GM18858 (cell line): ENCODE measurements around the gene CDK9.
"Not testable (repeated sequence)": the region's sequence is repeated elsewhere in the genome, so short reads cannot be mapped to it uniquely, and the experiment has no call there.

Experiments
- ATAC-seq: cut with Tn5 transposase; IDR thresholded peaks from one replicate; pipeline ENCODE4 v1.9.1; 2021; ENCODE audit not compliant: unreplicated experiment

CDK9 gene

DNA sequence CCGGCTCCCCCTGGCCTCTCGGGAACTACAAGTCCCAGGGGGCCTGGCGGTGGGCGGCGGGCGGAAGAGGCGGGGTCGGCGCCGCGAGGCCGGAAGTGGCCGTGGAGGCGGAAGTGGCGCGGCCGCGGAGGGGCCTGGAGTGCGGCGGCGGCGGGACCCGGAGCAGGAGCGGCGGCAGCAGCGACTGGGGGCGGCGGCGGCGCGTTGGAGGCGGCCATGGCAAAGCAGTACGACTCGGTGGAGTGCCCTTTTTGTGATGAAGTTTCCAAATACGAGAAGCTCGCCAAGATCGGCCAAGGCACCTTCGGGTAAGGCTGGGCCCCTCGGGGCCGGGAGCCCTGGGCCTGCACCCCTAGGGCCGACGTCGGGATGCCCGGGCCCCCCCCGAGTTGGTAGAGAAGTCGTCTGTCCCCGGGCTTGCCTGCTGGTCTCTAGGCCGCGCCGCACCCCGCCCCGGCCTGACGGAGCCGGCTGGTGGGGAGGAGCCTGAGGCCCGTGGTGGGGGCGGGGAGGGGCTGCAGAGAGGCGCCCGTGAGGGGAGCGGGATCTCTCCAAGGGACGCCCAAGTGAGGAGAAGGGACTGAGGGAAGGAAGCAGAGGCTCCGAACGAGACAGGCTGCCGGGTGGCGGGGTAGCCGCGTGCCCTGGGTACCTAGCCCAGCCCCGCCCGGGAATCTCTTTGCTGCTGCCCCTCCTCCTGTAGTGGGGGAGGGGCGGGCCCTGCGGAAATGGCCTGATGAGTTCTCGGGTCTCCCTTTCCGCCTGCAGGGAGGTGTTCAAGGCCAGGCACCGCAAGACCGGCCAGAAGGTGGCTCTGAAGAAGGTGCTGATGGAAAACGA is at the start of gene CDK9:
TSS of gene CDK9 (plus strand) at position 102 of the 840 bp plus-strand sequence. CDS start at position 217, 115 bp downstream.
- ATAC-seq: peak; percentile 41

DNA sequence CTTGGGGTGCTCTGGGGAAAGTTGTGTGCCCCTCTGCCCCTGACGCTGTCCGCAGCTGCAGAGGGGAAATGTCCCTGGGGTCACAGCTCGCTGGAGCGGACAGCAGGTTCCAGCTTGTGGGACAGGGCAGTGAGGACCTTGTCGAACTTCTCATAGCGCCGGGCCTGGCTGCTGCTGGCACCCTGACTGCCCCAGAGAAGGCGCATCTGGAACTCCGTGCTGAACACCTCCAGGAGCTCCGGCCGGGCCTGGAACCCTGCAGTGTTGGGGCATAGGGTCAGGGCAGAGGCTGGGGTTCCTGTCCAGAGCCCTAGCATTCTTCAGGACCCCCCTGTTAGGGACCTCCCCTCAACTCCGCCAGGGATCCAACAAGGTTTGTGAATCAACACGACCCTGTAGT is 47.2 kb upstream of the CDK9 start:
- no peak for ATAC-seq

- ATAC-seq: no peak
Observed at GRCh38 chr9:127739614-127740330, 46.1 kb upstream of the CDK9 start.

DNA sequence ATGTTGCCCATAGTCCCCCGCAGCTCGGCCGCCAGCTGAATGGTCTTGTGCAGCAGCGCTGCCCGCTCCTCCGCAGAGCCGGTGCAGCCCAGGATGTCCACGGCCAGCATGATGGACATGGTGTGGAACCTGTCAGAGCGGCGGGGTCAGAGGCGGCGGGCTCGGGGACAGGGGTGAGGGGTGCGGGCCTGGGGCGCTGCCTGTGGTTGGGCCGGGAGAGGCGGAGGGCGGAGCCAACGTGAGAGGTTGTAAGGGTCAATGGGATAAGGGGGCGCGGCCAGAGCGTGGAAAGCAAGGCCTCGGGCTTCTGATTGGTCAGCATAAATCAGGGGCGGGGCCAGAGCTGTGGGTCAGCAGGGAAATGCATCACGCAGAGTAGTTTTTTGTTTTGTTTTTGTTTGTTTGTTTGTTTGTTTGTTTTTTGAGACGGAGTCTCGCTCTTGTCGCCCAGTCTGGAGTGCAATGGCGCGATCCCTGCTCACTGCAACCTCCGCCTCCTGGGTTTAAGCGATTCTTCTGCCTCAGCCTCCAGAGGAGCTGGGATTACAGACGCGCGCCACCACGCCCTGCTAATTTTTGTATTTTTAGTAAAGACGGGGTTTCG is 43.9 kb upstream of the CDK9 start:
- no peak for ATAC-seq

DNA sequence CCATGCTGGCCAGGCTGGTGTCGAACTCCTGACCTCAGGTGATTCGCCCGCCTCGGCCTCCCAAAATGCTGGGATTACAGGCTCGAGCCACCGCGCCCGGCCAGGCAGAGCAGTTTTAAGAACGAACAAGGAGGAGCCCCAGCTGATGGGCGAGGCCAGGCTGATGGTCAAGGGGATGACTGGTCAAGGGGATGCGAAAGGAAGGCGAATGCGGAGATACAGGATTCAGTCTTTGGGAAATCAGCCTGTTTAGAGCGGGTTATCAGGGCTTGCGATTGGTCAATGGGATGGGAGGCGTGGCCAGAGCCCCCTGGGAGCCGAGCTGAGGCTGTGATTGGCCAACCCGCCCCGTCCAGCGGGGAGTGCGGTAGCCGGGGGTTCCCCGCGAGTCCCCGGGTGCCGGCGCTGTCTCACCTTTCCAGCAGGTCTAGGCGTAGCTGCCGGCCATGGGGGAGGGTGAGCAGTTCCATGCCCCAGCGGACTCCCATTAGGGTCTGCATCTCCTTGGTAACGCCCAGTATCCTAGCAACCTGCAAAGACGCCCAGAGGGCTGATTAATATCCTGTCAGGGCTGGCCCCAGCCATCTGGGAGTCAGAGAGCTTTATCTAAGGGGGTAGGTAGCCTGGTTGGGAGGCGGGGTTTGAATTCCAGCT is 43.3 kb upstream of the CDK9 start:
- ATAC-seq: no peak

GRCh38 chr9:127744398-127745110 is 41.3 kb upstream of the CDK9 start:
- no peak for ATAC-seq

- ATAC-seq: no peak
Observed at GRCh38 chr9:127746959-127747569, 38.8 kb upstream of the CDK9 start.

- no peak for ATAC-seq
Observed at GRCh38 chr9:127749090-127749787, 36.6 kb upstream of the CDK9 start.

DNA sequence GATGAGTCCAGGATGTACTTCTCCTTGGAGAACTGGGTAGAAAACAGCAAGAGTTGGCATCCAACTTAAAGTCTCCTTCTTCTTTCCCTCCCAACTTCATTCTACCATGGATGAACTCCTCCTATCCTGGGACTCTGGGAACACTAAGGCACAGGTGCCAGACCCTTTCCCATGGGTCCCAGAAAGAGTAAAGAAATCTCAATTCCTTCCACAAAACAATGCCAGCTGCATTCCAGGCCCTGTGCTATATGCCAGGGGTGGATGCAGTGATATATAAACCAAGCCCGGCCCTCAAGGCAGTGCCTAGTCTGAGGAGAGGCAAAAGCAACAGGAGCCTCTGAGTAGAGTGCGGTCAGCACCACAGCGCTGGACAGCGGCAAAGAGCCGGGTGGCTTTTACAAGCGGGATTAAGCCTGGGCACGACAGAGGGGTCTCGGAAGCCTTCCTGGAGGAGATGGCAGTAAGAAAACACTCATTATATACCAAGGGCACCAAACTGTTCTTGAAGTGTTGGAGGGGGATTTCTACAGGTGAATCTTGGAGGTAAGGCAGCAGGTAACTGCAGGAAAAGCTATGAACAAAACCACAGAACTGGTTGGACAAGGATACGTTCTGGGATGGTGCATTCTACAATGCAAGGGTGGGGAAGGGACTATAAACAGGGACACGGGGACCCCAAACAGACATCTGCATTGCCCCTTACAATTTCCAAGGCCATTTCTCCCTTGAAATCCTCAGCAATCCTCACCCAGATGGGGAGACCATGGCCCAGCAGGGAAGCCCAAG is 34.4 kb upstream of the CDK9 start:
- no peak for ATAC-seq

GRCh38 chr9:127753148-127753547 is 32.7 kb upstream of the CDK9 start:
- no peak for ATAC-seq

- ATAC-seq: no peak
Observed at GRCh38 chr9:127753622-127754021, 32.2 kb upstream of the CDK9 start.

- ATAC-seq: no peak
Observed at GRCh38 chr9:127754099-127755060, 31.5 kb upstream of the CDK9 start.

DNA sequence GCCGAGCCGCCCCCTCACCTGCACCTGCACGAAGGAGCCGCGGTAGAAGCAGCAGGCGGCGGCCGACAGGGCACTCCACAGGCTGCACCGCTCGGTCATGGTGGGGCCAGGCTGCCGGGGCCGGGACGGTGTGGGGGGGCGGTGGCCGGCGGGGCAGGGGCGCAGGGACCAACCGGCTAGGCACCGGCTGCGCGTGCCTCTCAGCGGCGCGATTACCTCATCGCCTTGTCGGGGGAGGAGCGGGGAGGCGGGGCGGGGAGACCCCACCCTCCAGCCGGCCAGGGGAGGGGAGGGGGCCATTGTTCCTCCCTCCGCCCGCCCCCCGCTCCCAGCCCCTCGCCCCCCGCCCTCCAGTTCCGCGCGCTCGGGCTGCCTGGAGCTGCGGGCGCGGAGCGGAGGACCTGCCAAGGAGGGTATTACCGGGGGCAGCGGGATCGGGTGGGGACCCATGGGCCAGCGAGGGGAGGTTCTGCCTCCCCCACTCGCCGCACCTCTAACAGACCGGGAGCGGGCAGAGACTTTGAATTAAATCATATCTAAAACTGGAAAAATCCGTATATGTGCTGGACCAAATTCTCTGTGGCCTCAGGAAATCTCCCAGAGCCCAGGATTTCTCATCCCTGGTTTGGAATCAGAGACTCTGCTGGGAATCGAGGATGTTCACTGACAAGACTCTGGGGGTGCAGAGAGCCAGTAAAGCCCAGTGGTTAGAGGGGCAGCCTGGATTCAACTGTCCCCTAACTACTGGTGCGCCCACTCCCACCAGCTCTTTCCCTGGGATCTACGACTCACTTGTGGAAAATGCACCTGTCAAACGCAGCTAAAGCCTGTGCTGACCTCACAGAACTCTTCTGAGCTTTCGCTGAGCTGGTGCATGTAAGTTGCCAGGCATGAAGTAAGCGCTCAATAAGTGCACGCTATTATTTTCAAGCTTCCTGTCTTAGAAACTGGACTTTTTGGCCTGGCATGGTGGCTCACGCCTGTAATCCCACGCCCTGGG is 30.5 kb upstream of the CDK9 start:
- no peak for ATAC-seq

GRCh38 chr9:127756233-127756632 is 29.6 kb upstream of the CDK9 start:
- ATAC-seq: no peak

- not testable (repeated sequence) for ATAC-seq
Observed at GRCh38 chr9:127756776-127757175, 29.1 kb upstream of the CDK9 start.

DNA sequence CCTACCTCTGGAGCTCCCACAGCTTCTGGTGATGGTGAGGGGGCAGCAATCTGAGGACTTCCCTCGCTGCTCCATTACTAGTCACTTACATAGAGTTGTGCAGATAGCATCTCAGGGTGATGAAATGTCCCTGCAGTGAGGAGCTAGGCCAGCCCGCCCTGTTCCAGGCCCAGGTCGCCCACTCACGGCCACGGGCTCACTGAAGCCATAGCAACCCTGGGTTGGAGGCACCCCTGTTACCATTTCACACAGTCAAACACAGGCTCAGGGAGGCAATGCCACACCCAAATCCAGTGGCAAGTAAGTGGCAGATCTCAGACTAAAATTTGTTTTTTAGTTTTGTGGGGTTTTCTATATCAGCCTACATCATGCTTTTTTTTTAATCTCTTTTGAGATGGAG is 27.0 kb upstream of the CDK9 start:
- no peak for ATAC-seq

DNA sequence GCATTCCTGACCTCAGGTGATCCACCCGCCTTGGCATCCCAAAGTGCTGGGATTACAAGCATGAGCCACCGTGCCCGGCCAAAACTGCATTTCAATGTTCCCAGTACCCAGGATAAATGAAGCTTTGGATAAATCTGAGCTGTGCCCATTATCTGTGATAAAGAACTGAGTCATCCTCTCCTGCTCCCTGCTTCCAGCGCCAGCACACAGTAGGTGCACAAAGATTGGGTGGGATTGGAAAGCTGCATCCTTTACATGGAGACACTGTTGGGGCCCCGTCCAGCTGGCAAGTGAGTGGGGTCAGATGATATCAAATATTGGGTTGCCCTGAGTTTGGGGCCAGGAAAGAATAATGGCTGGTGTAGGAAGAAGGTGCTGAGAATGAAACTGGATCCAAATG is 24.8 kb upstream of the CDK9 start:
- ATAC-seq: no peak
